HuH-7 (cell line): Measurements from ENCODE around the gene RAB20.
"Not testable (repeated sequence)": the region's sequence is repeated elsewhere in the genome, so short reads cannot be mapped to it uniquely, and the experiment has no call there.

Experiments used
- DNase-seq: peaks from one replicate; pipeline ENCODE4 v3.0.0; 2011; ENCODE audit warnings: low spot score

Gene RAB20

DNA sequence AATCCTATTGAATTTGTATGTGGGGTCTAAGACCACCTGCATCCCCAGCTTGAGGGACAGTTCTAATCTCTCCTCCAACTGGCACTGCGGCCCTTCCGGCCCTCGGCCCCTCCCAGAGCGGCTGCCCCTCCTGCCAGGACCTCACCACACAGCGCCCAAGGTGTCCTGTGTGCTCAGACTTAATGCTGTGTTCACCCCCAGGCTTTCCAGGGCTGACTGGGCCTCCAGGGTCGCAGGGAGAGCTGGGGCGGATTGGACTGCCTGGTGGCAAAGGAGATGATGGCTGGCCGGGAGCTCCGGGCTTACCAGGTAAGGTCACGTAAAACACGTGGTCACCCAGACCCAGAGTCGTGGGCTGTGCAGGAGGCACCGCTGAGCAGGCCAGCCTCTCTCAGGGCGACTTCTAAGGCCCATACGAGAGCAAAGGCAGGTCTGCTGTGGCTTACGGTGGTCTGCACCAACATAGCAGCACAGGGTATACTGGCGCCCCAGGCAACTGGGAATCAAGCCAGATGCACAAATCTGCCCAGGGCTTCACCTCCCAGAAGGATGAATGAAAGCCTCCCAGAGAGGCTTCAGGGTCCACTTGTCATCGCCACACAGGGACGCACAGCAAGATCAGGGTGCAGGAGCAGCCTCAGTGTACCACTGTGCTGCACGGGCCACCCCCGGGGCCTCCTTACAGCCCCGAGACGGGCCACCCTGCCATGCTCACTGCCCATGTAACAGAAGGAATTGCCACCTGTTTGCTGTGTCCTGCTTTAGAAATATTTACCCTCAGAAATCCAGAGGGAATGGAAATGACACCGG lies 69.4 kb downstream of the RAB20 start:
- DNase-seq = no peak

DNA sequence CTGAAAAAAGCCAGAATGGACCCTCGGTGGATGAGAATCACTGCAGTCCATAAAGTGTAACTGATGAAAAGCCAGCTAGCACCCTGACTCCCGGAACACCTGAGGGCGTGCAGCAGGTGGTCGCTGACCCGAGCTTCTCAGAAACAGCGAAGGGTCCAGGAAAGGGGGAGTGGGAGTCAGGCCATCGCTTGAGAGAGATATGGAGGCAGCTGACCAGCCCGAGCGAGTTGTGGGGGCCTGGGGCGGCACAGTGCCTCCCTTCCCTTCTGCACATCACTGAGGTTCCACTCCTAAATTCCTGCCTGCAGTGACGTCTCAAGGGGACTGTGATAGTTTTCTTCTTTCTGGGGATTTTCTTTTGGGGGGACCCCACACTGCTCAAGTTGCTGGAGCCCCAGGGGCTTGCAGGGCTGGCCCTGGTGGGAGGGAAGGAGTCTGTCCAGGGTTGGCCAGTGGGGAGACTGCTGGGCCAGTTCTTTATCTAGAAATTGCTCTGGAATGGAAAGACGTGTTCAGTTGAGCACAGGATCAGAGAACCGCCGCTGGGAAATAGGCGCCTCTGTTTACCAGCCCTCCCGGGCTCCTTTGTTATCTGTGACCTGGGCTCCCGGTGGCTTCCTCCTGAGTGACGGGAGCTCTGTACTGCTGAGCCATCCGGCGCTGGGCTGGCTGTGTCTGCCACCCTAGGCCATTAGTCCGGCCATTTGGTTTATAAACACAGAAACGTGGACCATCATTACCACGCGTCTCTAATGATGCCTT lies 71.3 kb downstream of the RAB20 start:
- DNase-seq = no peak

DNA sequence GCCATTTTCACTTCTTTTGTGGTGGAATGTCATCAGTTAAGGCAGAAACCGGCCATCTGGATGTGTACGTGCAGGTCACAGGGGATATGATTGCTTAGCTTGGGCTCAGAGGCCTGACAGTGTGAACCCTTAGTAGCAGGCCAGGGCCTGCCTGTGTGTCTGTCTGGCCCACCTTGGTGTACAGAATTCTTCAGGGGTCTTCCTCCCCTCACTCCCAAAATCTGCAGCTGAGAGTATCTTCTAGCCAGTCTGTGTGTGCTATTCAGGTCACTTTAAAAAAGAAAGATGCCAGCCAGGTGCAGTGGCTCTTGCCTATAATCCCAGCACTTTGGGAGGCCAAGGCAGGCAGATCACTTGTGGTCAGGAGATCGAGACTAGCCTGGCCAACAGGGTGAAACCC lies 74.6 kb downstream of the RAB20 start:
- DNase-seq = not testable (repeated sequence)

DNA sequence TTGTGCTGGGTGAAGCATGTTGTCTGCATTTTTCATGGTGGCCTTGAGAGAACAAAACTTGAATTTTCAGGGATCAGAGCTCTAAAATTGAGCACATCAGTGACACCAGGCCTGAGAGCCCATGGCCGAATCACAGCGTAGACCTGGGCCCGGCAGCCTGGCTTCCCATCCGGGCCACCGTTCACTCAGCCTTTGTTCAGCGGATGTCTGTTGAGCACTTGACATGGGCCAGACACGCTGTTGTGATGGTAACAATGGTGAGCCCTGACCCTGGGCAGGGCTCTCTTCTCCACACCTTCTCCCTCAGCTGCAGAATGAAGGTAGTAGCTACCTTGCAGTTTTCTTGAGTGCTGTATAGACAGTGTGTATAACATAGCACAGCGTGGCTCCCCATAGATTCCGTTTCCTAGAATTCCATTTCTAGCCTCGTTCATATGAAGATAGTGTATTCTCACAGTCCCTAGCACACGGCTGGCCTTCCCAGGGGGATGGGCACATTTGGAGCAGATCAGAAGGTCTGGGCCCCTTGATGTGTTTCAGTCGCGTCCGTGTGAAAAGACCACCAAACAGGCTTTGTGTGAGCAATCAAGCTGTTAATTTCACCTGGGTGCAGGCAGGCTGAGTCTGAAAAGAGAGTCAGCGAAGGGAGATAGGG lies 75.3 kb downstream of the RAB20 start:
- DNase-seq = no peak

DNA sequence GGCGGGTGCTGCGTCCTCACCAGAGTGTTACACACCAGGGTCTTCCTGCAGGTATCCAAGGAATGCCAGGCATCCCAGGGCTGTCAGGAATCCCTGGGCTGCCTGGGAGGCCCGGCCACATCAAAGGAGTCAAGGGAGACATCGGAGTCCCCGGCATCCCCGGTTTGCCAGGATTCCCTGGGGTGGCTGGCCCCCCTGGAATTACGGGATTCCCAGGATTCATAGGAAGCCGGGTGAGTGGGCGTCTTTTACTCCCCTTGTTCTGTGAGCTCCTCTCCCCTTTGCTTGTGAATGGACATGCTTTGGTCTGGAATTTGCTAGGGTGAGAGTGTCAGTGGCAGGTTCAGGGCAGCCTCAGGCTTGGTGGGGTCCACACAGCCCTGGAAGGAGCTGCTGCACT lies 75.9 kb downstream of the RAB20 start:
- no peak for DNase-seq

DNA sequence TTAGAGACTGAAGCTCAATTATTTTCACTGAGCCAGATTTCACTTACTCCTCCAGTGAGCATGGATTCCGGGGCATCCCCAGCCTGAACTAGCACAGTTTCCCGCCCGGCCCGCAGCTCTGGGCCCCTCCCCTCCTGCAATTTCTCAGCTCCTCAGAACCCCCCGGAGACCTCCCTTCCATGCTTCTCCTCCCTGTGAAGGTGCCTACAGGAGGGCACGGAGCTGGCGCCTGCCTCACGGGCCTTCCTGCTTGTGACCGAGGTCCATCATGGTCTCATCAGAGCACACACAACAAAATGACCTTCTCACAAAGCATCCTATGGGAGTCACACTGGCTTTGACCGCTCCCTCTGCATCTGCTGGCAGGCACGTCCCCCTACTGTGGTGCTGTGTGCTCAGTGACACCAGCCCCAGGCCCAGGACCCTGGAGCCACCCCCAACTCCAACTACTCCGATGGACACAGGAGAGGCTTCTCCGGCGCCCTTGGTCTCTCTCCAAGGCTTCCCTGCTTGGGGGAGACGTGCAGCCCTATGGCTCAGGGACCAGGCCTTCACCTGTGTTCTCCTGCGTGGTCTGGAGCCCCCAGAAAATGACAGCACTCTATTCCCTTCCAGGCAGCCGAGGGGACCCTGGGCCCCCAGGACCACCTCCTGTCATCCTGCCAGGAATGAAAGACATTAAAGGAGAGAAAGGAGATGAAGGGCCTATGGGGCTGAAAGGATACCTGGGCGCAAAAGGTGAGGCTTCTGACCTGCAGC lies 77.1 kb downstream of the RAB20 start:
- no peak for DNase-seq

DNA sequence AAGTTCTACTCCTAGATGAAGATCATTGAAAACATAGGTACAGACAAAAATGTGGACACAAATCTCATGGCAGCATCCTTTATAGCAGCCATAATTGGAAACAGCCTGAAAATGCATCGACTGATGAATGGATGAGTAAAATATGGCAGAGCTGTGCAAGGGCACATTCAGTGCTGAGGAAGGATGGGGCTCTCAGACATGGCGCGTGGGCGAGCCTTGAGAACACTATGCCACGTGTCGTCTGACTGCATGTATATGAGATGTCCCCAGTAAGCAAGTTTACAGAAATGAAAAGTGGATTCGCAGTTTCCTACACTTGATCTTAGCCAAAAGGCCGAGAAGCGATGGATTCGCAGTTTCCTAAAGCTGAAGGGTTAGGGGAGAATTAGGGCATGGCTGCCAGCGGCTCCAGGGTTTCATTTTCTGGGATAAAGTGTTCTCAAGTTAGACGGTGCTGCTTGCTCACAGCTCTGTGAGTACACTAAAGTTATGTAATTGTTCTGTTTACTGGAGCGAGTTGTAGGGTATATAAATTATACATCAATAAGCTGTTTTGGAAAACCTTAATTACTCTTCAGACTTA lies 78.0 kb downstream of the RAB20 start:
- DNase-seq = no peak

DNA sequence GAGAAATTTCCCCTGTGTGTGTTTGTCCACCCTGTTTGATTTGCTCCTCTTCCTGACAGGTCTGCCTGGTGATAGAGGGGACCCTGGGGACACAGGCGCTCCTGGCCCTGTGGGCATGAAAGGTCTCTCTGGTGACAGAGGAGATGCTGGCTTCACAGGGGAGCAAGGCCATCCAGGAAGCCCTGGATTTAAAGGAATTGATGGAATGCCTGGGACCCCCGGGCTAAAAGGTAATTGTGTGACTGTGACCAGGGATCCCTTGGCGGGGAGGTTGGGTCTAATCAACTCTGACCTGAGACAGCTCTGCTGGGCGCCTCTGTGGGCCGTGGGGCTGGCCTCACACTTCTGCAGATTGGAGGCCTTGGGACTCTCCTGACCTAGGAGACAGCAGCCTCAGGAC lies 81.4 kb downstream of the RAB20 start:
- no peak for DNase-seq

DNA sequence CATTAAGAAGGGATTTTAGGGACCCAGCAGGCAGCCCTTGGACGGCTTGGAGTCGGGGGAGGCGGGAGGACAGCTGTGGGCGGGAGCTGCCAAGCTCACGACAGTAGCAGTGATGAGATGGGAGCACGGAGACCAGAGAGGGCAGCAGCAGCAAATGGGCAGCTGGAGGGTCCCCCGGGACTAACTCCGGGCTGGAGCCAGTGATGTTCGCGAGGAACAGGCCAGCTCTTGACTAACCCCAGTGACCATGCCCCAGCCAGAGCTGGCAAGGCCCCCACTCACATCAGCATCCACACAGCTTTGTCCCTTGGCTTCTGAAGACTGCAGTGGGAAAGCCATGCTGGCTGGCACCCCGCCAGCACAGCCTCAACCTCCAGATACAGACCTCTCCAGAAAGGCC lies 81.9 kb downstream of the RAB20 start:
- DNase-seq = no peak

DNA sequence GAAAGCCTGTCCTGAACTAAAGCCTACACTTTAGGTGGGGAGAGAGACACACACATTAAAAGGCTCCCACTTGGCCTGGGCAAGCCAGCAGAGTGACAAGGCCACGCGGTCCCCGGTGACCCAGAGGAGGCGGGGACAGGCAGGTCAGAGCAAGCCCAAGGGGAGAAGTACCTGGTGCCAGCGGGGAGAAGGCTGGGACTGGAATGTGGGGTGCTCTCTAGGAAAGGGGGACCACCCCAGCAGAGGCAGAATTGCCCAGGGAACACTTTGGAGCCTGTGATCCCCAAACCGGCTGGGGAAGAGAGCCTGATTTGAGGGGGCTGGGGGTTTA lies 82.3 kb downstream of the RAB20 start:
- no peak for DNase-seq

DNA sequence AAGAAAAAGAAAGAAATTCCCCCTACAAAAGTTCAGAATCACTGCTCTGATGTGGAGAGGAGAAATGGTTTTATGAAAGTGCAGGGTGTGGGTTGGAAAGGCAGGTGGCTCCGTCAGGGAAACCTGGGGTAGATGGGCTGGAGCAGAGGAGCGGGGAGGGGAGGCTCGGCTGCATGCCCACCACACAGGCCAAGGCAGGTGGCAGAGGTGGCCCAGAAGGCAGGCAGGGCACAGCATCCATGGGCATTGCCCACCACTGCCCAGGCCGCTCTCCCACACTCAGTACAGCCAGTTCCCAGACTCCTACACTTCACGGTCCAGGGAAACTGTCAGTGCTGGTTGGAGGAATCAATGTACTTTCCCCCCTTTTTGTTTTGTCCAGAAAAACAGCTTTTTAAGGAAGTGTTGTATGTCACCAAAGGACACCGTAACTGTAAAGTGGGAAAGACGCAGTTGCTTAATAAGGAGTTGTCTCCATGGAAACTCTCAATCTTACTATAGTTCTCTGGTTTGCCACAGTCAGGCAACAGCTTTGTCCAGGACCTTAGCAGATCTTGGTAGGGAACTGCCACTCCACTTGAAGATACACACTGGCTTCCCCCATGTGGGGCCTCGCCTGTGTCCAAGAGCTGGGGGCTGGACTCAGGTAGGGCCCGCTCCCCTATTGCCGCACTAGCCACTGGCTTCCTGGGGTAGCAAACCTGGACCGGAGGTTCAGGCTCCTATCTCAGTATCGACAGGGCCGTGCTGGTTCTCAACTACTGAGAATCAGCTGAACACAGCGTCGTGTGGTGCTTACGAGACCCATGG lies 82.9 kb downstream of the RAB20 start:
- no peak for DNase-seq

DNA sequence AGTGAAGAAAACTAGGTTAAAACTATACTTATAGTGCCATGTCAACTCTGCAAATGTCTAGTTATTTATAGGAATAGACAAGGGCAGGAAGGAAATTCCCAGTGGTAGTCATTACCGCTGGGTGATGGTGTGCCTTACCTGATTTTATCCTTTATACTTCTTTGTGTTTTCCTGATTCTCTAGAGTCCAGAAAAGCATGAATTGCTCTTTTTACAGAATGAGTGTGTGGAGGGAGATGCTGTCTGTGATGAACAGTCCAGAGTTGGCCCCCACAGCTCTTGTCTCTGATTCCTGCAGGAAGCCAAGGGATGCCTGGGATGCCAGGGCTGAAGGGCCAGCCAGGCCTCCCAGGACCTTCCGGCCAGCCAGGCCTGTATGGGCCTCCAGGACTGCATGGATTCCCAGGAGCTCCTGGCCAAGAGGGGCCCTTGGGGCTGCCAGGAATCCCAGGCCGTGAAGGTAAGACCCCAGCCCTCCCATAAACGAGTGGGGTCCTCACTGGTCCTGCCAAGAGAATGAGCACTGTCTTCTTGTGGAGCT lies 83.7 kb downstream of the RAB20 start:
- DNase-seq = no peak

DNA sequence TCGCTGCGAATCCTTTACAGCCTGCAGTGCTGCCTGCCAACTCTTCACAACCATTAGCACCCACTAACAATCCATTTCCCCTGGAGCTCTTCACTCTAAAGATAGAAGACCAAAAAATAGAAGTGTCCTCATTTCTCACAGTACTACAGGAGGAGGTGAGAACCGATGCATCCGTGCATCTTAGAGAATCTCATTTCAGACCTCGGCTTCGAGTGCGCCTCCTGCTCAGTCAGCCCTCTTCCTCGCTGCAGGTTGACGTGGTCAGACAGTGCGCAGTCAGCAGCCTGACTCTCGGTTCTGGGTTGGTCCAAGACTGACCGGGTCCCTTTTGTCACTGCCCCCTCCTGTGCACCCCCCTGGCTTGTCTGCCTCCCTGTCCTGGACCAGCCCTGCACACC lies 85.3 kb downstream of the RAB20 start:
- DNase-seq = no peak

DNA sequence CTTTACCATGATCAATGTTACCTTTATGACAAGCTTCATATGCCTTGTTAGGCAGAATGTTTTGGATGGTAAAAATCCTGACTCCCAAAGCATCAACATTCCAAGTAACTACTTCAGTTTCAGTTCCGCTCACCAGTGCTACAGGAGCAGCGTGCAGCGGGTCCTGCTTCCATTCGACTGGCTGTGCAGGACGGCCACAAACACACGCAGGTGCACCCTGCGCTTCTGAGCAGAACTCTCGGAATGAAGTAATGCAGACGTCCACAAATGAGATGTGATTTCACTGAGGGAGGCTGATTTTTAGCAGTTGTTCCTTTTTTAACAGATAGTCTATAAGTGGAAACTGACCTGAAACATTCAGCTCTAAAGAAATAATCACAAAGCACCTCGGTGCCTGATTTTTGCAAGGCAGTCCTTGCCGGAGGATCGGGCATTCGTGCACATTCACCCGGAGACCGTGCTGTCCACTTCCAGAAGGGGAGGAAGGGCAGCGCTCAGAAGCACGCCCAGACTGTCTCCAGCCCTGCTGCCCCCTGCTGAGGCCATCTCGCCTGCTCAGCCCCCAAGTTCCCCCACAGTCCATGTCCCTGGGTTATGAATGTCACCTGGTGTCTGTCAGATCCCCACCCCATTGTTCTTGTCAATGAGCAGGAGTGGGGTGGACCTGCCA lies 85.8 kb downstream of the RAB20 start:
- DNase-seq = no peak

DNA sequence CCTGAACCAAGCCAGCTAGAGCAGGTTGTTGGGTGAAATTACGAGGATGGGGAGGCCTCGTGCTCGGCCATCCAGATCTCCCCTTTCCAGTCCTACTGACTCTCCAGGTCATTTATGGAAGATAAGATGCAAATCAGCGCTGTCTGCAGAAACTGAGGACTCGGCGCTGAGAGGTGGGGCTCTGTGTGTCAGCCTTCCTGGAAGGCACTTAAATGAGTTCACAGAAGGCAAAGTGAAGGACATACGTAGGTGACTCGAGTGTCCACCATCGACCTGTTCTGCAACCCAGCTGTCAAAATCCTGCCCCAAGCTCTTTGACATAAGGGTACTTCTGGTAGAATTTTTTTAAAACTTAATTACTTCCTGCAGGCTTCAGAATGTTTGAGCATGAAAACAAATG lies 86.4 kb downstream of the RAB20 start:
- no peak for DNase-seq

DNA sequence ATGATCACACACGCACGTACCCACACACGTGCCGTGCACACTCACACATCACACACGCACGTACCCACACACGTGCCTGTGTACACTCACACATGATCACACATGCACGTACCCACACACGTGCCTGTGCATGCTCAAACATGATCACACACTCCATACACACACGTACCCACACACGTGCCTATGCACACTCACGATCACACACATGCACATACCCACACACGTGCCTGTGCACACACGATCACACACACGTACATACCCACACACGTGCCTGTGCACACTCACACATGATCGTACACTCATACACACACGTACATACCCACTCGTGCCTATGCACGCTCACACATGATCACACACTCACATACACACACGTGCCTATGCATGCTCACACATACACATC lies 86.8 kb downstream of the RAB20 start:
- DNase-seq = no peak
